GM12878 (cell line): ENCODE data around the gene ACOT6.

Source experiments
- CTCF ChIP-seq, 3 experiments: IDR thresholded peaks in 2 of 3; conservative IDR thresholded peaks in 1 of 3; 2 replicates each; pipeline ENCODE4 v1.5.1; 2011; ENCODE audit warnings: low read depth in 3 of 3, low read length in 3 of 3, mild to moderate bottlenecking in 3 of 3, control low read depth in 2 of 3, moderate library complexity in 2 of 3, inconsistent platforms in 1 of 3, mixed read lengths in 1 of 3; ENCODE audit not compliant: control insufficient read depth in 2 of 3, insufficient read depth in 1 of 3; ENCODE audit errors: extremely low read depth in 1 of 3
- EP300 ChIP-seq, 2 experiments: fragments of 150-350 bp in 1 of 2; IDR thresholded peaks; 2 replicates each; pipeline ENCODE4 v1.6.1; 2011 to 2012; ENCODE audit warnings: low read depth in 2 of 2, low read length in 2 of 2, borderline replicate concordance in 1 of 2, improper control_type of control experiment in 1 of 2, inconsistent platforms in 1 of 2; ENCODE audit not compliant: control insufficient read depth in 1 of 2
- LARP7 ChIP-seq: fragments of 450-650 bp; IDR thresholded peaks from 2 replicates; pipeline ENCODE4 v1.6.1; 2017; ENCODE audit warnings: mild to moderate bottlenecking
- PAX8 ChIP-seq: fragments of 450-650 bp; IDR thresholded peaks from 2 replicates; pipeline ENCODE4 v1.6.1; 2017; ENCODE audit warnings: mild to moderate bottlenecking, moderate library complexity
- POLR2AphosphoS5 ChIP-seq: IDR thresholded peaks from 2 replicates; pipeline ENCODE4 v1.6.1; 2011; ENCODE audit warnings: mild to moderate bottlenecking, low read length, inconsistent platforms
- USF1 ChIP-seq: IDR thresholded peaks from 2 replicates; pipeline ENCODE4 v1.6.1; 2011; ENCODE audit warnings: borderline replicate concordance, low read depth, mild to moderate bottlenecking, moderate library complexity, mixed read lengths, low read length; ENCODE audit not compliant: insufficient read depth; ENCODE audit errors: extremely low read length
- ZNF217 ChIP-seq: fragments of 450-650 bp; IDR thresholded peaks from 2 replicates; pipeline ENCODE4 v1.6.1; 2017; ENCODE audit warnings: antibody characterized with exemption, mild to moderate bottlenecking
- ZNF622 ChIP-seq: fragments of 450-650 bp; IDR thresholded peaks from 2 replicates; pipeline ENCODE4 v1.6.1; 2017; ENCODE audit warnings: mild to moderate bottlenecking, inconsistent platforms
- TF ChIP-seq, protein P1 (sequence below): IDR thresholded peaks from 2 replicates; pipeline ENCODE4 v1.6.1; 2012; ENCODE audit warnings: mild to moderate bottlenecking, low read depth, low read length

DNA sequence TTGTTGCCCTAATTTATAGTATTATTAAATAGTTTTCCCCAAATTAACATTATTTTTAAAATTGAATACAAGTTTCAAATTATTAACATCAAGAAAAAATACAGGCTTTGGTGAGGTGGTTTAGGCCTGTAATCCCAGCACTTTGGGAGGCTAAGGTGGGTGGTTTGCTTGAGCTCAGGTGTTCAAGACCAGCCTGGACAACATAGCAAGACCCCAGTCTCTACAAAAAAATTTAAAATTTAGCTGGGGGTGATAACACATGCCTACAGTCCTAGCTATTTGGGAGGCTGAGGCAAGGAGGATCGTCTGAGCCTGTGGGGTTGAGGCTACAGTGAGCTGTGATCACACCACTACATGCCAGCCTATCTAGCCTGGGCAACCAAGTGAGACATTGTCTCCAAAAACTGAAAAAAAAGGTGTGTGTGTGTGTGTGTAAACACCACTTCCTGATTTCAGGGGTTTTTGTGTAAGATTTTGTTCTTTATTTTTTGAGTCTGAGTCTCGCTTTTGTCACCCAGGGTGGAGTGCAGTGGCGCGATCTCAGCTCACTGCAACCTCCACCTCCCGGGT, 28.6 kb downstream of the ACOT6 start:
- TF ChIP-seq ZNF622 (no peak), CTCF (IDR thresholded peaks at IDR 0.05 in 2 of 3, conservative IDR thresholded peaks at IDR 0.05 in 1 of 3; ENCODE audit: control insufficient read depth in 2 of 3, extremely low read depth in 1 of 3, insufficient read depth in 1 of 3, low read depth in 3 of 3, low read length in 3 of 3) (no peak), USF1 (no peak), ZNF217 (no peak), PAX8 (no peak), EP300 (IDR thresholded peaks at IDR 0.05; ENCODE audit: borderline replicate concordance in 1 of 2, control insufficient read depth in 1 of 2, low read depth in 2 of 2, low read length in 2 of 2) (no peak), POLR2AphosphoS5 (no peak), LARP7 (no peak)
- TF ChIP-seq, protein P1, sequence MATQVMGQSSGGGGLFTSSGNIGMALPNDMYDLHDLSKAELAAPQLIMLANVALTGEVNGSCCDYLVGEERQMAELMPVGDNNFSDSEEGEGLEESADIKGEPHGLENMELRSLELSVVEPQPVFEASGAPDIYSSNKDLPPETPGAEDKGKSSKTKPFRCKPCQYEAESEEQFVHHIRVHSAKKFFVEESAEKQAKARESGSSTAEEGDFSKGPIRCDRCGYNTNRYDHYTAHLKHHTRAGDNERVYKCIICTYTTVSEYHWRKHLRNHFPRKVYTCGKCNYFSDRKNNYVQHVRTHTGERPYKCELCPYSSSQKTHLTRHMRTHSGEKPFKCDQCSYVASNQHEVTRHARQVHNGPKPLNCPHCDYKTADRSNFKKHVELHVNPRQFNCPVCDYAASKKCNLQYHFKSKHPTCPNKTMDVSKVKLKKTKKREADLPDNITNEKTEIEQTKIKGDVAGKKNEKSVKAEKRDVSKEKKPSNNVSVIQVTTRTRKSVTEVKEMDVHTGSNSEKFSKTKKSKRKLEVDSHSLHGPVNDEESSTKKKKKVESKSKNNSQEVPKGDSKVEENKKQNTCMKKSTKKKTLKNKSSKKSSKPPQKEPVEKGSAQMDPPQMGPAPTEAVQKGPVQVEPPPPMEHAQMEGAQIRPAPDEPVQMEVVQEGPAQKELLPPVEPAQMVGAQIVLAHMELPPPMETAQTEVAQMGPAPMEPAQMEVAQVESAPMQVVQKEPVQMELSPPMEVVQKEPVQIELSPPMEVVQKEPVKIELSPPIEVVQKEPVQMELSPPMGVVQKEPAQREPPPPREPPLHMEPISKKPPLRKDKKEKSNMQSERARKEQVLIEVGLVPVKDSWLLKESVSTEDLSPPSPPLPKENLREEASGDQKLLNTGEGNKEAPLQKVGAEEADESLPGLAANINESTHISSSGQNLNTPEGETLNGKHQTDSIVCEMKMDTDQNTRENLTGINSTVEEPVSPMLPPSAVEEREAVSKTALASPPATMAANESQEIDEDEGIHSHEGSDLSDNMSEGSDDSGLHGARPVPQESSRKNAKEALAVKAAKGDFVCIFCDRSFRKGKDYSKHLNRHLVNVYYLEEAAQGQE = no peak
